ENCODE data around the gene ALAS1.

The ALAS1 gene

GRCh38 chr3:52204337-52205073 is 6.5 kb downstream of the ALAS1 start:
- Histone ChIP-seq H3K27me3 (ENCODE audit: control insufficient read depth, insufficient read depth, low read length) (no peaks in the 10 kb centered on the region), H3K36me3 (ENCODE audit: control insufficient read depth, insufficient read depth, low read length) (peaks cover 54% of the 10 kb centered on the region), H3K9ac (ENCODE audit: low read depth, low read length) (no peak overlapping the region), H3K4me1 (ENCODE audit: control insufficient read depth, insufficient read depth, low read length) (no peaks in the 10 kb centered on the region), H3K9me3 (ENCODE audit: control insufficient read depth, insufficient read depth, low read length) (no peaks in the 10 kb centered on the region), H3K4me3 (ENCODE audit: low read depth, low read length) (no peak overlapping the region)

DNA sequence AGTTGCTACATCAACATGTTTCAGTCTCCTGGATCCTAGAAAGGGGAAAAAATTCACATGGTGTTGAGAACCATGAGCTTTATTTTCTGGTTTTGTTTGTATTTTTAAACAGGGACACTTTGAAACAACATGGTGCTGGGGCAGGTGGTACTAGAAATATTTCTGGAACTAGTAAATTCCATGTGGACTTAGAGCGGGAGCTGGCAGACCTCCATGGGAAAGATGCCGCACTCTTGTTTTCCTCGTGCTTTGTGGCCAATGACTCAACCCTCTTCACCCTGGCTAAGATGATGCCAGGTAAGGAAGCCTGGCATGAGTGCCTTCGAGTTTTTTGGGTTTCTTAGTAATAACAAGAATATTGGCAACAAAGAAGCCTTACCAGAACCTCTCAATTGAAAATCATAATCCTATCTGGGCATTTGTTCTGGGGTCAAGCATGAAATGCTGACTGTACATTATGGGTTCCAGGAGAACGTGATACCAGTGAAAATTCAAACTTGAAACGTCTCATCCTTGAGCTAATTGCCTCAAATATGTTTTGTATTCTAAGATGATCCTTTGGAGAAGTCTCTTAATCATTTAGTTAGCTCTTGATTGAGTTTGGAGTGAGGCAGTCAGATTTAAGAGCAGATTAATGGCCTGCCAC is 7.9 kb downstream of the ALAS1 start:
- H3K27me3 ChIP-seq (ENCODE audit: control insufficient read depth, insufficient read depth, low read length), result no peaks in the 10 kb centered on the region
- no peak overlapping the region for H3K9ac ChIP-seq (ENCODE audit: low read depth, low read length)
- H3K4me3 ChIP-seq (ENCODE audit: low read depth, low read length), result no peak overlapping the region
- no peaks in the 10 kb centered on the region for H3K9me3 ChIP-seq (ENCODE audit: control insufficient read depth, insufficient read depth, low read length)
- peaks cover 63% of the 10 kb centered on the region for H3K36me3 ChIP-seq (ENCODE audit: control insufficient read depth, insufficient read depth, low read length)
- no peaks in the 10 kb centered on the region for H3K4me1 ChIP-seq (ENCODE audit: control insufficient read depth, insufficient read depth, low read length)

DNA sequence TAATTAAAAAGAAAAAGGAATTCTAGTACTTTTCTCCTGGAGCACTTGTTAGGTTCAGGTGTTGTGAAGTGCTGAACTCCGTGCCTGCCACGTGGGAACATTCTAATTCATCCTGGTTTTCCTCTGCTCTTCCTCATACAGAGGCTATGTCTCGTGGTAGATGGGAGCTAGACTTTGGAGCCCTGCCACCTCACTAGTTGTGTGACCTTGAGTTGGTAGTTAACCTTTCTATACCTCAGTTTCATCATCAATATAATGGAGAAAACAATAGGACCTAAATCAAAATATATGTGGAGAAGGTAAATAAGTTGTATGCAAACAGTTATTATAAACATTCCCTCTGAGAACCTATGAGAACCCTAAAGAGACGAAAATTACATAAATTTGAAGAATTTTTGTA is 10.6 kb downstream of the ALAS1 start:
- Histone ChIP-seq H3K9me3 (ENCODE audit: control insufficient read depth, insufficient read depth, low read length) (no peaks in the 10 kb centered on the region), H3K9ac (ENCODE audit: low read depth, low read length) (no peak overlapping the region), H3K4me1 (ENCODE audit: control insufficient read depth, insufficient read depth, low read length) (no peaks in the 10 kb centered on the region), H3K27me3 (ENCODE audit: control insufficient read depth, insufficient read depth, low read length) (no peaks in the 10 kb centered on the region), H3K36me3 (ENCODE audit: control insufficient read depth, insufficient read depth, low read length) (peaks cover 68% of the 10 kb centered on the region), H3K4me3 (ENCODE audit: low read depth, low read length) (no peak overlapping the region)

DNA sequence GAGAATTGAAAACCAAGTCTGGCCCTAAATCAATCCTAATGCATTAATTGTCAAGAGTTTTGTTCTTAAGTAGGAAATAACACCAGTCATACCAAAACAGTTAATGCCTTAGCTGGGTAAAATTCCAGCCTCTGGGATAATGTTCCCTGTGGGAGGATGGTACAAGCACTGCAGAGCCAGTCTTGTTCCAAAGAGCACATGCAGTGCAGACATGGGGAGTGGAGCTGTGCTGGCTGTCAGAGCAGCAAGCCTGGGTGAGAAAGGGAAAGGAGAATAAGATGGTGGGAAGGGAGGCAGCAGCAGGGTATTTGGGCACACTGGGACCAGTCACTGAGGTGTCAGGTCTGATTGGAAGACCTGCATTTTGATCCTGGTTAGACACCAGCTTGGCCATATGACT is 12.1 kb downstream of the ALAS1 start:
- no peak overlapping the region for H3K9ac ChIP-seq (ENCODE audit: low read depth, low read length)
- peaks cover 64% of the 10 kb centered on the region for H3K36me3 ChIP-seq (ENCODE audit: control insufficient read depth, insufficient read depth, low read length)
- H3K4me1 ChIP-seq (ENCODE audit: control insufficient read depth, insufficient read depth, low read length), result no peaks in the 10 kb centered on the region
- H3K4me3 ChIP-seq (ENCODE audit: low read depth, low read length), result no peak overlapping the region
- no peaks in the 10 kb centered on the region for H3K27me3 ChIP-seq (ENCODE audit: control insufficient read depth, insufficient read depth, low read length)
- no peaks in the 10 kb centered on the region for H3K9me3 ChIP-seq (ENCODE audit: control insufficient read depth, insufficient read depth, low read length)

- Histone ChIP-seq H3K9ac (ENCODE audit: low read depth, low read length) (no peak overlapping the region), H3K9me3 (ENCODE audit: control insufficient read depth, insufficient read depth, low read length) (no peaks in the 10 kb centered on the region), H3K36me3 (ENCODE audit: control insufficient read depth, insufficient read depth, low read length) (peaks cover 61% of the 10 kb centered on the region), H3K4me3 (ENCODE audit: low read depth, low read length) (no peak overlapping the region), H3K27me3 (ENCODE audit: control insufficient read depth, insufficient read depth, low read length) (no peaks in the 10 kb centered on the region), H3K4me1 (ENCODE audit: control insufficient read depth, insufficient read depth, low read length) (no peaks in the 10 kb centered on the region)
These were observed 12.6 kb downstream of the ALAS1 start for GRCh38 chr3:52210550-52211046.

GRCh38 chr3:52211268-52211891 is 13.4 kb downstream of the ALAS1 start:
- no peaks in the 10 kb centered on the region for H3K27me3 ChIP-seq (ENCODE audit: control insufficient read depth, insufficient read depth, low read length)
- H3K36me3 ChIP-seq (ENCODE audit: control insufficient read depth, insufficient read depth, low read length), result peaks cover 57% of the 10 kb centered on the region
- no peak overlapping the region for H3K4me3 ChIP-seq (ENCODE audit: low read depth, low read length)
- no peak overlapping the region for H3K9ac ChIP-seq (ENCODE audit: low read depth, low read length)
- H3K9me3 ChIP-seq (ENCODE audit: control insufficient read depth, insufficient read depth, low read length), result no peaks in the 10 kb centered on the region
- H3K4me1 ChIP-seq (ENCODE audit: control insufficient read depth, insufficient read depth, low read length), result no peaks in the 10 kb centered on the region

GRCh38 chr3:52213005-52213404 is 15.0 kb downstream of the ALAS1 start:
- H3K36me3 ChIP-seq (ENCODE audit: control insufficient read depth, insufficient read depth, low read length), result peaks cover 49% of the 10 kb centered on the region
- no peaks in the 10 kb centered on the region for H3K9me3 ChIP-seq (ENCODE audit: control insufficient read depth, insufficient read depth, low read length)
- H3K4me3 ChIP-seq (ENCODE audit: low read depth, low read length), result no peak overlapping the region
- H3K27me3 ChIP-seq (ENCODE audit: control insufficient read depth, insufficient read depth, low read length), result no peaks in the 10 kb centered on the region
- no peaks in the 10 kb centered on the region for H3K4me1 ChIP-seq (ENCODE audit: control insufficient read depth, insufficient read depth, low read length)
- no peak overlapping the region for H3K9ac ChIP-seq (ENCODE audit: low read depth, low read length)

- no peaks in the 10 kb centered on the region for H3K9me3 ChIP-seq (ENCODE audit: control insufficient read depth, insufficient read depth, low read length)
- peaks cover 40% of the 10 kb centered on the region for H3K36me3 ChIP-seq (ENCODE audit: control insufficient read depth, insufficient read depth, low read length)
- peaks cover 2% of the 10 kb centered on the region for H3K4me1 ChIP-seq (ENCODE audit: control insufficient read depth, insufficient read depth, low read length)
- no peak overlapping the region for H3K9ac ChIP-seq (ENCODE audit: low read depth, low read length)
- H3K4me3 ChIP-seq (ENCODE audit: low read depth, low read length), result no peak overlapping the region
- H3K27me3 ChIP-seq (ENCODE audit: control insufficient read depth, insufficient read depth, low read length), result no peaks in the 10 kb centered on the region
These were observed 15.9 kb downstream of the ALAS1 start for GRCh38 chr3:52213901-52214300.

DNA sequence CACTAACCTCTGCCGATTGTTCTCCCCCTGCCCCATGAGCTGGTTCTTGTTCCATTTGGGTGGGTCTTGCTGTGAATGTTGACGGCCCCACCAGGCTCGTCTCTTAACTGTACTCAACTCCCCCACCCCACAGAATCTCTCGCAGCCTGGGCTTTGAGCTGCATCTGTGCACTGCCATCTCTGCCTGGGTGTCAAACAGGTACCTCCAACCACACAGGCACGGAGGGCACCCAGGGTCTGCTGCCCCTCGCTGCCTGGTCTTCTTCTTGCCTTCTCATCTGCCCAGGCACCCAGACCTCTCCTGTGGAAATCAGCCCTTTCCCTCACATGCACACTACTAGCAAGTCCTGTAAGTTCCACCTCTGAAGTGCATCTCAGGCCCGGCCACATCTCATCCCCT is 17.4 kb downstream of the ALAS1 start:
- peaks cover 2% of the 10 kb centered on the region for H3K4me1 ChIP-seq (ENCODE audit: control insufficient read depth, insufficient read depth, low read length)
- H3K4me3 ChIP-seq (ENCODE audit: low read depth, low read length), result no peak overlapping the region
- H3K36me3 ChIP-seq (ENCODE audit: control insufficient read depth, insufficient read depth, low read length), result peaks cover 28% of the 10 kb centered on the region
- H3K27me3 ChIP-seq (ENCODE audit: control insufficient read depth, insufficient read depth, low read length), result no peaks in the 10 kb centered on the region
- no peak overlapping the region for H3K9ac ChIP-seq (ENCODE audit: low read depth, low read length)
- H3K9me3 ChIP-seq (ENCODE audit: control insufficient read depth, insufficient read depth, low read length), result no peaks in the 10 kb centered on the region

- Histone ChIP-seq H3K9me3 (ENCODE audit: control insufficient read depth, insufficient read depth, low read length) (no peaks in the 10 kb centered on the region), H3K27me3 (ENCODE audit: control insufficient read depth, insufficient read depth, low read length) (no peaks in the 10 kb centered on the region), H3K4me3 (ENCODE audit: low read depth, low read length) (no peak overlapping the region), H3K4me1 (ENCODE audit: control insufficient read depth, insufficient read depth, low read length) (peaks cover 2% of the 10 kb centered on the region), H3K36me3 (ENCODE audit: control insufficient read depth, insufficient read depth, low read length) (peaks cover 19% of the 10 kb centered on the region), H3K9ac (ENCODE audit: low read depth, low read length) (no peak overlapping the region)
These were observed 18.8 kb downstream of the ALAS1 start for GRCh38 chr3:52216585-52217408.

- Histone ChIP-seq H3K9ac (ENCODE audit: low read depth, low read length) (no peak overlapping the region), H3K36me3 (ENCODE audit: control insufficient read depth, insufficient read depth, low read length) (peaks cover 19% of the 10 kb centered on the region), H3K27me3 (ENCODE audit: control insufficient read depth, insufficient read depth, low read length) (no peaks in the 10 kb centered on the region), H3K4me3 (ENCODE audit: low read depth, low read length) (no peak overlapping the region), H3K4me1 (ENCODE audit: control insufficient read depth, insufficient read depth, low read length) (peaks cover 2% of the 10 kb centered on the region), H3K9me3 (ENCODE audit: control insufficient read depth, insufficient read depth, low read length) (no peaks in the 10 kb centered on the region)
These were observed 19.4 kb downstream of the ALAS1 start for GRCh38 chr3:52217409-52217805.

Measured in iPS-15b (cell line).